Measurements from ENCODE around the gene BIRC5.

DNA sequence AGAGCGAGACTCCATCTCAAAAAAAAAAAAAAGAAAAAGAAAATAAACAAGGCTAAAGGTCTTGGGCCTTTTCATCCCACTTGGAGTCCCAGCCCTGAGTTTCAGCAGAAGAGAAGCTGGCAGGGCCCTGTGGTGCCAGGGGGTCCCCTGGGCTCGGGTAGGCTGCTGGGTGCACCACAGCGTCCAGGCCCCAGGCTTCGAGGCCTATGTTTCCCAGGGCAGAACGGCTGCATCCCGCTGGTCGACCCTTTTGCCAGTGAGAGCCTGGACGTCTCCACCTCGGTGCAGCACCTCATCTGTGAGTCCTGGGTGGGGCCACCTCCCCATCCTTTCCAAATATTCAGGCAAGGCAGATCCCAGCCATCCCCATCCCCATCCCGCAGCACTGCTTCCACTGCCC is 19.6 kb downstream of the BIRC5 start:
- no peak for TF ChIP-seq EZH2 (IDR thresholded peaks at IDR 0.05)
- TF ChIP-seq POLR2AphosphoS5 (IDR thresholded peaks at IDR 0.05; ENCODE audit: borderline replicate concordance, low read depth, low read length) = no peak

All from SK-N-MC (cell line).